EL (cell line): ENCODE data around the gene NPTX2.
"Not testable (repeated sequence)": the region's sequence is repeated elsewhere in the genome, so short reads cannot be mapped to it uniquely, and the experiment has no call there.

Experiments used
- DNase-seq: peaks from one replicate; pipeline ENCODE4 v3.0.0-alpha.2; 2016

NPTX2 gene

GRCh38 chr7:98617051-98617959 lies at the start of gene NPTX2:
NPTX2 (plus strand) TSS chr7:98617285; CDS start chr7:98617462, 177 bp downstream.
- no peak for DNase-seq

DNA sequence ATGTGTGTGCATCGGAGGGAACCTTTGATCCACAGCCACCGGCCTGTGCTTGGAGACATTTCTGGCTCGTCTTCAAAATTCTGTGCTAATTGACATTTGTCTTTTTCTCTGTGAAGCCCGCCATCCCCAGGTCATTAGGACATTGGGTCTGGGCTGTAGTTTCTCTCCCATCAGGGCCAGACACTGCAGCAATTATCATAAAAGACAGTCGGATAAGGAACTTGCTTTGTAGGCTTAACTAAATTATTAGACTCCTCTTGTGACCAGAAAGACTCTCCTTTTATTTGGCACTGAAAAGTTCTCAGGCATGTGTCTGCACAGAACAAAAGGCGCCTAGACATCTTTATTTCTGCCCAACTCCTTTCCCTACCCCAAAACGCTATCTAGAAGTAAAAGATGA lies 49.1 kb upstream of the NPTX2 start:
- DNase-seq: no peak

GRCh38 chr7:98568891-98569290 lies 48.2 kb upstream of the NPTX2 start:
- DNase-seq: no peak

DNA sequence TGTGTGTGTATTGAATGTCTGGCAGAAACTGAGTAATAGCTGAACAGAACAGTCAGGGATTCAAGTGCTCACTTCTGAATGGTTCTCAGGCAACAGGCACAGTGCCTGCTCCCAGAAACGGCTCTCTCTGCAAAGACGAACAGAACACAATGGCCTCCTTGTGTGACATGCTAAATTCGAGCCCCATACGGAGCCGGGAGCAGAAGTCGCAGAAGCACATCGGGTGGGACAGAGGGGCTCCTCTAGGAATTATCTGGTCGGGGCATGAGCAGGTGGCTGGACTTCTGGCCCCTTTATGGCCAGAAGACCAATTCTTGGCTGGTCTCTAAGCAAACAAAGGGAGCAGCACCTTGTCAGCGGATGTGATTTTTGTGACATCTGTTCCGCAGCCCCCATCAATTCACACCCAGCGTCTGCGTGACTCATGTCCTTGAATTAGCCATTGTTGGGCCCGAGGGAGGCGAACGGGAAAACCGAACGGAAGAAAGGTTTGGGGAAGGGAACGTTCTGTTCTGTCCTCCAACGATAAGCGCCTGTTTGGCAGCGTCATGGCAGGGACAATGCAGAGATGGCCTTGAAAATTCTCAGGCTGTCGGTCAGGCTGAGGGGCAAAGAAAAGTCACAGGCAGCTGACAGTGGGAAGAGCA lies 47.3 kb upstream of the NPTX2 start:
- DNase-seq: peak; percentile 12

- no peak for DNase-seq
Measured at GRCh38 chr7:98571006-98571405, 46.1 kb upstream of the NPTX2 start.

DNA sequence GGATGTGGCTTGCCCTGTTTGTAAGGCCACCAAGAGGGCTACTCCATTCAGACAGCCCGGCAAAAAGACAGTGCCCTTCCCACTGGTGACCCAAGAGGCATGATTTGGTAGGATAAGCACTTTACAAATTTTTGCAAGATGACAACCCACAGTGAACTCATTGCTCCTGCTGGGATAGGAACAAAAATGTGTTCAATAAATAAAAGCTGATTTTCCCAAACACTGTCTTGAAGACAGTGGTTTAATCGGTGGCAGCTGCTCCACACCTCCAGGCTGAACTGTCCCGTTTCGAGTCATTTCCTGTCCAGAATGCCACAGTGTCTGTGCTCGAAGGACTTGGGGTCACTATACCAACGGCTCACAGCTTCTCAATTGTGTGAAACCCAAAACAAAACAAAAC lies 45.1 kb upstream of the NPTX2 start:
- DNase-seq: no peak

DNA sequence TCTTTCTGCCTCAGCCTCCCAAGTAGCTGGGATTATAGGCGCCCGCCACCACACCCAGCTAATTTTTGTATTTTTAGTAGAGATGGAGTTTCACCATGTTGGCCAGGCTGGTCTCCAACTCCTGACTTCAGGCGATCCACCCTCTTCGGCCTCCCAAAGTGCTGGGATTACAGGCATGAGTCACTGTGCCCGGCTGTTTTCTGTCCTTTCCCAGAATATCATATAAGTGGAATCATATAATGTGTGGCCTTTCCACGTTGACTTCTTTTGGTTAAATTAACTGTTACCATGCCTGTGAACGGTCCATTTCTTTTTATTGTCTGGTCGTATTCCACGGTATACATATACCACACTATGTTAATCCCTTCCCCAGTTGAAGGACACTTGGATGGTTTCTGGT lies 44.4 kb upstream of the NPTX2 start:
- DNase-seq: not testable (repeated sequence)

DNA sequence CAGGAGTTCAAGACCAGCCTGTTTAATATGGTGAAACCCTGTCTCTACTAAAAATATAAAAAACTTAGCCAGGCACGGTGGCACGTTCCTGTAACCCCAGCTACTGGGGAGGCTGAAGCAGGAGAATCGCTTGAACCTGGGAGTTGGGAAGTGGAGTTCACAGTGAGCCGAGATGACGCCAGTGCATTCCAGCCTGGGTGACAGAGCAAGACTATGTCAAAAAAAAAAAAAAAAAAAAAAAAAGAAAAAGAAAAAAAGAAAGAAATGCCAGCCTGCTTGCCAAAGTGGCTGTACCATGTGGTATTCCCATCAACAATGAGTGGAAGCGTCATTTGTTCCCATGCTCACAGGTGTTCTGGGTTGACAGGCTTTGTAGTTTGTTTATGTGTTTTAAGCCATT lies 43.3 kb upstream of the NPTX2 start:
- DNase-seq: no peak

DNA sequence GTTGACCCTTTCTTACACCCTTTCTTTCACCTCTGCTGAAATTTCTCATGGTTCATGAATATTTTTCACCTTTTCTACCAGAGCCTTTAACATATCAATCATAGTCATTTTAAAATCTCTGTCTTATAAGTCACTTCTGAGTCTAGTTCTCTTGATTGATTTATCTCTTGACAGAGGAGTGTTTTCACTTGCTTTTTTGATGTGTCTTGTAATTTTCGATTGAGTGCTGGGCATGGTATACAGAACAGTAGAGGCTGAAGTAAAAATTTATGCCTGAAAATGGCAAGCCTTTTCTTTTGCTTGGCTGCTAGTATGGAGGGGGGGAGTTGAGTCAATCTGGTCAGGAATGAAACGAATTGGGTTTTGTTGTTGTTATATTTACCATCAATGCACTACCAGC lies 41.2 kb upstream of the NPTX2 start:
- no peak for DNase-seq

DNA sequence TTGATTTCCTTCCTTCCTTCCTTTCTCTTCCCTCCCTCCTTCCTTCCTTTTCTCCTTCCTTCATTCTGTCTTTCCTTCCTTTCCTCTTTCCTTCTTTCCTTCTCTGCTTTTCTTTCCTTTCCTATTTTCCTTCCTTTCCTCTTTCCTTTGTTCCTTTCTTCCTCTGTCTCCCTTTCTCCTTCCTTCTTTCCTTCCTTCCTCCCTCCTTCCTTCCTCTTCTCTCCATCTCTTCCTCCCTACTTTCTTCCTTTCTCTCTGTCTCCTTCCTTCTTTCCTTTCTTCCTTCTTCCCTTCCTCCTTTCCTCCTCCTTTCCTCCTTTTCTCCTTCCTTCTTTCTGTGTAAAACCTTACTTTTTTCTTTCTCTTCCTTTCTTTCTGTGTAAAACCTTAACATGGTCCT lies 32.3 kb upstream of the NPTX2 start:
- DNase-seq: no peak

DNA sequence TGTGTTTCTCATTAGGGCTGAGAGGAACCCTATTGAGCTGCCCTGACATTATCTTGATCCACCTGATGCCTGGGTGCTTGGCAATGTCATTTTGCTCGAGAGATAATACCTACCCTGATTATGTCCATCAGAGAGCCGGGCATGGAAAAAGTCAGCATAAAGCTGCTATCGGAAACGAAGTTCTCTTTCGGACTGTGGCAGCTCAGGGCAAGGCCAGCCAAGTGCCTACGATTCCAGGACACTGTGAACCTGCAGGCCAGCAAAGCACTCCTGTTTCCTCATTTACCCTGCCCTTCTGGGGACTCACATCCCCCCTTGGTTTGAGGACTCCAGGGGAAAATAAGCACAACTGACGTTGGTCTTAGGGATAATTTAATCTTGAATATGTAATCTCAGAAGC lies 25.2 kb upstream of the NPTX2 start:
- DNase-seq: no peak

GRCh38 chr7:98594348-98594747 lies 22.7 kb upstream of the NPTX2 start:
- DNase-seq: no peak

DNA sequence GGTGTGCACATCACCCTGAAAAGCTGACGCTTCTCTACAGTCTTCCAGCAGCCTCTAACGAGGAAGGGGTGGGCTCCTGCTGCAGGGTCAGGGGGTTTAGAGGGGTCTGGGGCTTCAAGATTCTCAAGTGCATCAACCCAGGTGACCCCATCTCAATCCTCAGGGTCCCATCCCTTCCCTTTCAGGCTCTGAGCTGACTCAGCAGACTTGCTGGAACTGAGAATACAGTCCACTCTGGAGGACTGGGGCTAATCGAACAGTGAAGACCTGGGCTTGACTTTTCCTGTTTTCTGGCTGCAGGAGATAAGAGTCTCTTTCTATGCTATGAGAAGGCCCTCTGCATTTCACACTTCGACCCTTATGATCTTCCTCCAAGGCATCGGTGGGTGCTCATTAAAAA lies 22.3 kb upstream of the NPTX2 start:
- no peak for DNase-seq

DNA sequence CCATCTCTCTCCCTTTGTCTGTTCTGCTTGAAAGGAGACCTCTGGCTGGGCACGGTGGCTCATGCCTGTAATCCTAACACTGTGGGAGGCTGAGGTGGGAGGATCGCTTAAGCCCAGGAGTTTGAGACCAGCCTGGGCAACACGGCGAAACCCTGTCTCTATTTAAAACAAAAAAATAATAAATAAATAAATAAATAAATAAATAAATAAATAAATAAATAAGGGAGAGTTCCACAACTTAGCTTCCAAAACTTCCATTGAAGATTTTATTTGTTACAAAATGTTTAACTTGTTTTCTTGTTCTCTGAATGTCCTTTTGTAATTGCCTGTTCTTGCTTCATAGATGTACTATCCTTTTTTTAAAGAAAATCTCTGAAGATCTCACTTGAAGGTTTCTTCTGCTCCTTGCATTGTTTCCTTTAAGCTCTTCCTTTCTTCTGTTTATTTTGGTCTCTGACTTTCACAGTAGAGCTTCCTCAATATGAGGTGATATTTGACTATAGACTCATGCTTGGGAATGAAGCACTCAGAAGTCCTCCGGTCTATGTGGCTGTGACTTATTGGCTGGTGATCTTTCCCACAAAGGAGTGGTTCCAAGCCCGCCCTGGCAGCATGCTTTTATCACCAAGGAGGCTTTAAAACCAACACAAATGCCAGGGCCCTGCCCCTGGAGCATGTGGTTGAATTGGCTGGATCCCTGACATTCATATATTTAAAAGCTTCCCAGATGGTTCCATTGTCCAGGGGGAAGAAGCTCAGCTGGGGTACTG lies 18.1 kb upstream of the NPTX2 start:
- no peak for DNase-seq

DNA sequence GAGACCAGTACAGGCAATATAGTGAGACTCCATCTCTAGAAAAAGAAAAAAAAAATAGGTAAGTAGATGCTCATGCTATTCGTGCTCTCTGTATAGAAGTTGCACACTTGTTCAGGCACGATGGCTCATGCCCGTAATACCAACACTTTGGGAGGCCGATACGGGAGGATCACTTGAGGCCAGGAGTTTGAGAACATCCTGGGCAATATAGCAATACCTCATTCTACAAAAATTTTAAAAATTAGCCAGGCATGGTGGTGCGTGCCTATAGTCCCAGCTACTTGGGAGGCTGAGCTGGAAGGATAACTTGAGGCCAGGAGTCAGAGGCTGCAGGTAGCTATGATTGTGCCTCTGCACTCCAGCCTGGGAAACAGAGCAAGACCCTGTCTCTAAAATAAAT lies 17.2 kb upstream of the NPTX2 start:
- no peak for DNase-seq

DNA sequence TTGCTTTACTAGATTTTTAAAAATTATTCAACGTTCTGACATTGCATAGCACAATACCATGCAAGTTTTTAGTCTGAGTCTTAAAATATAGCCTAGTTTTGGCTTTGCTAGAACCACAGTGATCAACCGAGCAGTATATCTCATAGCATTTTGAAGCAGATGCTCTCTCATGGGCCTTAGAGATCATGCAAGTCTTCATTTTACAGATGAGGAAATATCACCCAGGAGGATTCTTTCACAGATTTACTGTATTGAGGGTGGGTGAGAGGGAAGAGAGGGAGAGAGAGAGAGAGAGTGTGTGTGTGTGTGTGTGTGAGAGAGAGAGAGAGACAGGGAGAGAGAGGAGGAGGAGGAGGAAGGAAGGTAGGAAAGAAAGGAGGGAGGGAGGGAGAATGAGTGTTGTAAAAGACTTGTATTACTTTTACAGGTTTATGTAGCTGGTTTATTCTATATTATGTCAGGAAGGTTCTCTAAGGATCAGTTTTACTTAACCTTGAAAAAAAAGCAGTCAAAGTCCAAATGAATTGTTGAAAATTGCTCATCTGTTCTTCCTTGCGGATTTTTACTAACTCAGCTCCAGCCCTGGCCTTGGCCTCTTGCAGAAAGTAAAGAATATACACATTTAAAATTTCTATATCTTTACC lies 14.2 kb upstream of the NPTX2 start:
- no peak for DNase-seq

DNA sequence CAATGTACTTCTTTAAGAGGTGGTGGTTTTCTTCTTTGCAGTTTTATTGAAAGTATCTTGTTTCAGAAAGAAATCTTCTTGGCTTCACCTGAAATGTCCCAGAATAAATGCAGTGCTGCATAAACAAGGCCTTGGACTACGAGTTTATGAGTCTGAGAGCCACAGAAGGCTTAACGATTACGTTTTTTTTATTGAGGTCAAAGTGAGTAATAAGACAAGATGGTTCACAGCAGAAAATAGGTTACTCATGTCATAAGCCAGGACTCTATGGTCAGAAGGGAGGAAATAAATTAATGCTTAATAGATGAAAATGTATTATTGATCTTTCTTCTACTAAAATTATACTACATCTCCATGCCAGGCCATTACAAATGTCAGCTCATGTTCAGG lies 13.7 kb upstream of the NPTX2 start:
- DNase-seq: no peak

DNA sequence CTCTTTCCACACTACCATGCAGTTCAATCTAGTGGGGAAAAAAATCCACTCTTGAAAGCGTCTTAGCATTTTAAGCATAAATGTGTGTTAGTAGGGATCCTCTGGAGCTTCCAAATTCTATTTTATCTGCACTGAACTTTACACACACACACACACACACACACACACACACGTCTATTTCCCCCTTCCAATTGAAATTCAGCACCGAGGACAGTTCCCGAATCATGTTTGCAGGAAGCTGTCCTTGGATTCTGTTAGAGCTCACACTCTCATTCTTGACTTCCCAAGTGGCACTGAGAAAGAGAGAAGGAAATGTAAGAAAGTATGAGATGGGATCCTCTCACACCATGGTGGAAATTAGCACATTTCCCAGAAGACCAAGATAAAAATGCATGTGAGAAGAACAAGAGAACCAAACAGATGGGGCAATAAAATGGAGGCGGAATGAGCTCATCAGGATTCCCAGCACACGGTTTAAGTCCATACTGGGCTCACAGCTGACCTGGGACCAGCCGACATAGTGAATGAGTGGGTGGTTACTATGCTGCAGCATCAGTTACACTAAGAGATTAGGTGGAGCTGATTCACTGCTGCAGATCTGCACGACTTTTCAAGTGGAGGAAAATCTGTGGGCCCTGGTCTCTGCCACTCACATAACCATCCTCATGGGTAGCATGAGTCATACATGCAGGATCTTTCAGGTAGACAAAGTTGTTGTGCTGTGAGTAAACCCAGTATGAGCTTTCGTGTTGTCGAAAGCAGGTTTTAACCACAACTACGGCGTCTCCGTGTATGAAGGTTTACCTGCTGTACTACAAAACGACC lies 3.3 kb upstream of the NPTX2 start:
- DNase-seq: peak; percentile 5

- no peak for DNase-seq
Measured at GRCh38 chr7:98616381-98617050, 569 bp upstream of the NPTX2 start.

GRCh38 chr7:98617960-98618418 lies 904 bp downstream of the NPTX2 start:
- no peak for DNase-seq

- DNase-seq: no peak
Measured at GRCh38 chr7:98618786-98619185, 1.7 kb downstream of the NPTX2 start.
